Measurements from ENCODE around the gene SFR1. TPM values are rescaled to one million over a fixed set of nuclear protein-coding genes. Genes with fewer than 3 reads are reported as not detected.

Gene SFR1
- total RNA-seq, 1 experiment from 2014 or later = 8.4 TPM

DNA sequence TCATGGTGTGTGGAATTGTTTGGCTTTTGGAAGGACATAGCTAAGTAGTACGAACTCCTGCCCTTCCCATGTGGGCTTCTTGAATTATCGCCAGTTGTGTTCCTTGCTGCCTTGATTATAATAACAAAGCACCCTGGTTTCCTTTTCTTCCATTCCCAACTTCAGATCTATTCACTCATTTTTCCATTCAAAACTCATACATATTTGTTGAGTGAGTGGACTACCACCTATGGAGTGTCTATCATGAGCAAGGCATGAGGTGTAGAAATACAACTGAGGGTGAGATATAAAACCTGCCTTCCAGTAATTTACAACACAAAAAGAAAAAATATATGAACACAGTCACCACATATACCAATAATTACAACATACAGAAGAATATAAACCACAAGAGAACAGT, 31.4 kb upstream of the SFR1 start:
- no peaks in the 10 kb centered on the region for H3K27me3 ChIP-seq (ENCODE audit: control insufficient read depth, insufficient read depth, low read length)
- H3K9me3 ChIP-seq (ENCODE audit: control insufficient read depth, insufficient read depth, low read depth, low read length) = no peaks in the 10 kb centered on the region
- ChIA-PET POLR2A (no interaction called here), CTCF (no interaction called here)
- intact Hi-C loops (cut with micrococcal nuclease; ENCODE audit: unreplicated experiment) = no loop called here
- no peaks in the 10 kb centered on the region for H3K4me1 ChIP-seq (ENCODE audit: control insufficient read depth, insufficient read depth, low read length)
- in situ Hi-C loops (cut with HindIII; ENCODE audit: low pct_unique_long_range_greater_than_20kb, low sequenced_read_pairs) = no loop called here
- no peak overlapping the region for H3K4me3 ChIP-seq (ENCODE audit: low read depth in 2 of 2, low read length in 2 of 2)
- no peaks in the 10 kb centered on the region for H3K36me3 ChIP-seq (ENCODE audit: control insufficient read depth, insufficient read depth, low read length)
- no peak overlapping the region for H3K27ac ChIP-seq (ENCODE audit: low read length)
- TF ChIP-seq, protein P1, sequence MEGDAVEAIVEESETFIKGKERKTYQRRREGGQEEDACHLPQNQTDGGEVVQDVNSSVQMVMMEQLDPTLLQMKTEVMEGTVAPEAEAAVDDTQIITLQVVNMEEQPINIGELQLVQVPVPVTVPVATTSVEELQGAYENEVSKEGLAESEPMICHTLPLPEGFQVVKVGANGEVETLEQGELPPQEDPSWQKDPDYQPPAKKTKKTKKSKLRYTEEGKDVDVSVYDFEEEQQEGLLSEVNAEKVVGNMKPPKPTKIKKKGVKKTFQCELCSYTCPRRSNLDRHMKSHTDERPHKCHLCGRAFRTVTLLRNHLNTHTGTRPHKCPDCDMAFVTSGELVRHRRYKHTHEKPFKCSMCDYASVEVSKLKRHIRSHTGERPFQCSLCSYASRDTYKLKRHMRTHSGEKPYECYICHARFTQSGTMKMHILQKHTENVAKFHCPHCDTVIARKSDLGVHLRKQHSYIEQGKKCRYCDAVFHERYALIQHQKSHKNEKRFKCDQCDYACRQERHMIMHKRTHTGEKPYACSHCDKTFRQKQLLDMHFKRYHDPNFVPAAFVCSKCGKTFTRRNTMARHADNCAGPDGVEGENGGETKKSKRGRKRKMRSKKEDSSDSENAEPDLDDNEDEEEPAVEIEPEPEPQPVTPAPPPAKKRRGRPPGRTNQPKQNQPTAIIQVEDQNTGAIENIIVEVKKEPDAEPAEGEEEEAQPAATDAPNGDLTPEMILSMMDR (IDR thresholded peaks at IDR 0.05) = no peak
- TF ChIP-seq TCF7L2 (IDR thresholded peaks at IDR 0.05; ENCODE audit: low read depth, low read length) = no peak
- TF ChIP-seq, protein P2, sequence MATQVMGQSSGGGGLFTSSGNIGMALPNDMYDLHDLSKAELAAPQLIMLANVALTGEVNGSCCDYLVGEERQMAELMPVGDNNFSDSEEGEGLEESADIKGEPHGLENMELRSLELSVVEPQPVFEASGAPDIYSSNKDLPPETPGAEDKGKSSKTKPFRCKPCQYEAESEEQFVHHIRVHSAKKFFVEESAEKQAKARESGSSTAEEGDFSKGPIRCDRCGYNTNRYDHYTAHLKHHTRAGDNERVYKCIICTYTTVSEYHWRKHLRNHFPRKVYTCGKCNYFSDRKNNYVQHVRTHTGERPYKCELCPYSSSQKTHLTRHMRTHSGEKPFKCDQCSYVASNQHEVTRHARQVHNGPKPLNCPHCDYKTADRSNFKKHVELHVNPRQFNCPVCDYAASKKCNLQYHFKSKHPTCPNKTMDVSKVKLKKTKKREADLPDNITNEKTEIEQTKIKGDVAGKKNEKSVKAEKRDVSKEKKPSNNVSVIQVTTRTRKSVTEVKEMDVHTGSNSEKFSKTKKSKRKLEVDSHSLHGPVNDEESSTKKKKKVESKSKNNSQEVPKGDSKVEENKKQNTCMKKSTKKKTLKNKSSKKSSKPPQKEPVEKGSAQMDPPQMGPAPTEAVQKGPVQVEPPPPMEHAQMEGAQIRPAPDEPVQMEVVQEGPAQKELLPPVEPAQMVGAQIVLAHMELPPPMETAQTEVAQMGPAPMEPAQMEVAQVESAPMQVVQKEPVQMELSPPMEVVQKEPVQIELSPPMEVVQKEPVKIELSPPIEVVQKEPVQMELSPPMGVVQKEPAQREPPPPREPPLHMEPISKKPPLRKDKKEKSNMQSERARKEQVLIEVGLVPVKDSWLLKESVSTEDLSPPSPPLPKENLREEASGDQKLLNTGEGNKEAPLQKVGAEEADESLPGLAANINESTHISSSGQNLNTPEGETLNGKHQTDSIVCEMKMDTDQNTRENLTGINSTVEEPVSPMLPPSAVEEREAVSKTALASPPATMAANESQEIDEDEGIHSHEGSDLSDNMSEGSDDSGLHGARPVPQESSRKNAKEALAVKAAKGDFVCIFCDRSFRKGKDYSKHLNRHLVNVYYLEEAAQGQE (IDR thresholded peaks at IDR 0.05; ENCODE audit: insufficient read depth in 1 of 2, low read depth in 2 of 2, low read length in 1 of 2) = no peak
- no peak for TF ChIP-seq SIN3A (IDR thresholded peaks at IDR 0.05; ENCODE audit: borderline replicate concordance, insufficient read depth, low read depth, low read length)
- TF ChIP-seq POLR2AphosphoS5 (IDR thresholded peaks at IDR 0.05; ENCODE audit: low read depth, low read length) = no peak
- BruUV-seq (replicated peaks) = no TSS peak
- DNase-seq (ENCODE audit: low read depth, low spot score) = no peak
- ATAC-seq = no peak

DNA sequence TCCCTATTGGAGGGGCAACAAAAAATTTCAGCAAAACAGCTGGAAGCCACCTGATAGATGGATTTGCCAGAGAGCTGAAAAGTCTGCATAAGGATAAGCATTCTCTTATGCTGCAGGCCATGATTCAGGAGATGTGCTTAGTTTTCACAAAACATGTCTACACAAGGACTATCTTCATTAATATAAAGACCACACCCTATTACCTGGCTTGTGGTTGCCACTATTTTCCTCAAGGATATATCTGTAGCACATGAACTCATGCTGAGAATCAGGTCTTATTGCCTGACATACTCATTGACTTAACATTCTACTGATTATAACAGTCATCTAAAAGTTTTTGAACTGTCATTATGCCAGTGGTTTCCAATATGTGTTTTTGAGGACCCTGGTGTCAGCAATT, 29.2 kb upstream of the SFR1 start:
- Histone ChIP-seq H3K4me3 (ENCODE audit: low read depth in 2 of 2, low read length in 2 of 2) (no peak overlapping the region), H3K36me3 (ENCODE audit: control insufficient read depth, insufficient read depth, low read length) (no peaks in the 10 kb centered on the region), H3K4me1 (ENCODE audit: control insufficient read depth, insufficient read depth, low read length) (no peaks in the 10 kb centered on the region), H3K9me3 (ENCODE audit: control insufficient read depth, insufficient read depth, low read depth, low read length) (no peaks in the 10 kb centered on the region), H3K27ac (ENCODE audit: low read length) (no peak overlapping the region), H3K27me3 (ENCODE audit: control insufficient read depth, insufficient read depth, low read length) (no peaks in the 10 kb centered on the region)
- CTCF ChIA-PET = no interaction called here
- no TSS peak for BruUV-seq (replicated peaks)
- DNase-seq (ENCODE audit: low read depth, low spot score) (no peak), ATAC-seq (no peak)
- POLR2A ChIA-PET = no interaction called here
- intact Hi-C loops (cut with micrococcal nuclease; ENCODE audit: unreplicated experiment) (no loop called here), in situ Hi-C loops (cut with HindIII; ENCODE audit: low pct_unique_long_range_greater_than_20kb, low sequenced_read_pairs) (no loop called here)
- TF ChIP-seq TCF7L2 (IDR thresholded peaks at IDR 0.05; ENCODE audit: low read depth, low read length) = no peak

DNA sequence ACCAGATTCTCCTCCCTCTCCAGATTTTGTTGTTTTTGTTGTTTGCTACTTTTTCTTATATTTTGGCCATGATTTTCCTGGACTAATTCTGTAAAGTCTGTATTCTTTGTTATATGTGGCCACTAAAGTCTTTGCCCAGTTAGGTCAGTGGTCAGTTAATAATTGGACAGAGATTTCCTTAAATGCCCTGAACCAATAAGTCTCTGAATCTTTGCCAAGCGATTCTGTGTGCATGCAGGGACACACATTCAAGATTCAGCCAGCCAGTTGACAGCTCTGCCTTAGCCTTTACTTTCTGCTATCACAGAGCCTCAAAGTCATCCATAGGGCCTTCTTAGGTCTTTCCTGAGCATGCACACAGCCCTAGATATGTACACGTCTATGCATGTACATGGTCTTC, 25.3 kb upstream of the SFR1 start:
- CTCF ChIA-PET = no interaction called here
- Histone ChIP-seq H3K27me3 (ENCODE audit: control insufficient read depth, insufficient read depth, low read length) (no peaks in the 10 kb centered on the region), H3K36me3 (ENCODE audit: control insufficient read depth, insufficient read depth, low read length) (no peaks in the 10 kb centered on the region), H3K9me3 (ENCODE audit: control insufficient read depth, insufficient read depth, low read depth, low read length) (no peaks in the 10 kb centered on the region), H3K4me1 (ENCODE audit: control insufficient read depth, insufficient read depth, low read length) (no peaks in the 10 kb centered on the region), H3K27ac (ENCODE audit: low read length) (no peak overlapping the region), H3K4me3 (ENCODE audit: low read depth in 2 of 2, low read length in 2 of 2) (no peak overlapping the region)
- BruUV-seq (replicated peaks) = no TSS peak
- DNase-seq (ENCODE audit: low read depth, low spot score) = no peak
- POLR2A ChIA-PET = no interaction called here
- intact Hi-C loops (cut with micrococcal nuclease; ENCODE audit: unreplicated experiment) = no loop called here
- no peak for ATAC-seq
- TF ChIP-seq, protein P1 (IDR thresholded peaks at IDR 0.05) = no peak
- no peak for TF ChIP-seq SIN3A (IDR thresholded peaks at IDR 0.05; ENCODE audit: borderline replicate concordance, insufficient read depth, low read depth, low read length)
- no peak for TF ChIP-seq TCF7L2 (IDR thresholded peaks at IDR 0.05; ENCODE audit: low read depth, low read length)
- TF ChIP-seq, protein P2 (IDR thresholded peaks at IDR 0.05; ENCODE audit: insufficient read depth in 1 of 2, low read depth in 2 of 2, low read length in 1 of 2) = no peak
- TF ChIP-seq POLR2AphosphoS5 (IDR thresholded peaks at IDR 0.05; ENCODE audit: low read depth, low read length) = no peak
- in situ Hi-C loops (cut with HindIII; ENCODE audit: low pct_unique_long_range_greater_than_20kb, low sequenced_read_pairs) = no loop called here

All from Panc1 (cell line).